Daoy (cell line): ENCODE measurements around the gene STK11. TPM values are rescaled to one million over a fixed set of nuclear protein-coding genes. Genes with fewer than 3 reads are reported as not detected.

Source experiments
- DNase-seq: peaks from one replicate; pipeline ENCODE4 v3.0.0-alpha.2; 2015; ENCODE audit warnings: low read depth
- total RNA-seq: library from RNA; depleted of rRNA; stranded (reverse); fragments of >200 nt; shearing (Covaris generic); gene quantifications from 2 replicates; pipeline ENCODE4 v1.2.3, GENCODE V29; 2014

STK11 gene
- total RNA-seq, 1 experiment from 2014 or later, result 83.5 TPM

GRCh38 chr19:1249990-1250436, 44.4 kb downstream of the STK11 start:
- no peak for DNase-seq

- DNase-seq, result peak; percentile 61
Measured at GRCh38 chr19:1250437-1251260, 45.1 kb downstream of the STK11 start.

- DNase-seq, result peak; percentile 82
Measured at GRCh38 chr19:1251330-1252220, 46.0 kb downstream of the STK11 start.

- peak; percentile 97 for DNase-seq
Measured at GRCh38 chr19:1252221-1252820, 46.7 kb downstream of the STK11 start.

GRCh38 chr19:1252821-1253513, 47.4 kb downstream of the STK11 start:
- peak; percentile 97 for DNase-seq

GRCh38 chr19:1253514-1254080, 48.0 kb downstream of the STK11 start:
- no peak for DNase-seq

- no peak for DNase-seq
Measured at GRCh38 chr19:1254081-1254527, 48.5 kb downstream of the STK11 start.

GRCh38 chr19:1254530-1255185, 49.1 kb downstream of the STK11 start:
- no peak for DNase-seq

- DNase-seq, result no peak
Measured at GRCh38 chr19:1255186-1256161, 49.9 kb downstream of the STK11 start.

- DNase-seq, result no peak
Measured at GRCh38 chr19:1256646-1257474, 51.3 kb downstream of the STK11 start.

GRCh38 chr19:1257475-1258162, 52.0 kb downstream of the STK11 start:
- DNase-seq, result no peak

GRCh38 chr19:1258163-1258492, 52.5 kb downstream of the STK11 start:
- no peak for DNase-seq

- DNase-seq, result no peak
Measured at GRCh38 chr19:1258707-1259205, 53.2 kb downstream of the STK11 start.

- DNase-seq, result peak; percentile 86
Measured at GRCh38 chr19:1259206-1259875, 53.8 kb downstream of the STK11 start.

GRCh38 chr19:1259876-1260748, 54.5 kb downstream of the STK11 start:
- peak; percentile 59 for DNase-seq
